GM21526 (cell line): ENCODE data around the gene UGT1A5.
"Not testable (repeated sequence)": the region's sequence is repeated elsewhere in the genome, so short reads cannot be mapped to it uniquely, and the experiment has no call there.

Source experiments
- ATAC-seq: cut with Tn5 transposase; IDR thresholded peaks from one replicate; pipeline ENCODE4 v1.9.1; 2021; ENCODE audit warnings: moderate library complexity; ENCODE audit not compliant: unreplicated experiment, low FRiP score

UGT1A5 gene

DNA sequence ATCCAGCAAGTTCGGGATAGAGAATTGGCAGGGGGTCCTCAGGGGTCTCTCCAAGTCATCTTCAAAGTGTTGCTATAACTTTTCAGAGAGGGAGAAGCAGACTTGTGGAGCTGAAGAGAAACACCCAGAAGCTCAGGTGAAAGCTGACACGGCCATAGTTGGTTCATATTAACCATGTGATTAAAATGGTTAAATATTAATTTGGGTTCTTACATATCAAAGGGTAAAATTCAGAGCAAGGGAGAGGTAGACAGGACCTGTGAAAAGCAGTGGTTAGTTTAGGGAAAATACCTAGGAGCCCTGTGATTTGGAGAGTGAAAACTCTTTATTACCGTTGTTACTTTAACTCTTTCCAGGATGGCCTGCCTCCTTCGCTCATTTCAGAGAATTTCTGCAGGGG, 20.1 kb upstream of the UGT1A5 start, which contains the start of gene UGT1A6:
Gene UGT1A6 (plus strand): TSS at position 243 of the 400 bp plus-strand sequence. CDS start 115 bp downstream, at position 358.
- ATAC-seq: no peak

DNA sequence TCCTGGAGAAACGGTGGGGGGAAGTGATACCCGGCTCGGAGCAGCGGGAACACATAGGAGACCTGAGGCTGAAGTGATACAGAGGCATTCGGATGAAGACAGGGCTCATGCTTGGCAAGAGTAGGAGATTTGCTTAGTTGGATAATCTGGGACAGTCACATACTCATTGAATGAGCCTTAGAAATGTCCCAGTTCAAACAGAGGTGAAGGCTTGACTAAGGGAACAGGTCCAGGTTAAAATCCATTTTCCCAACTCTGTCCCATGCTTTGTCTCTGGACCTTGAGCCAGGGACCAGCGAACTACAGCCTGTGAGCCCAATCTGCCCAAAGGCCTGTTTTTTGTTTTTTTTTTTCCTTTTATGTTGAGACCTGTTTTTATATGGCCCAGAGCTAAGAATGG, 18.7 kb upstream of the UGT1A5 start:
- no peak for ATAC-seq

- no peak for ATAC-seq
Measured at GRCh38 chr2:233698740-233699139, 14.0 kb upstream of the UGT1A5 start.

GRCh38 chr2:233699424-233700027, 13.2 kb upstream of the UGT1A5 start:
- ATAC-seq: no peak

- ATAC-seq: no peak
Measured at GRCh38 chr2:233700028-233700635, 12.6 kb upstream of the UGT1A5 start.

DNA sequence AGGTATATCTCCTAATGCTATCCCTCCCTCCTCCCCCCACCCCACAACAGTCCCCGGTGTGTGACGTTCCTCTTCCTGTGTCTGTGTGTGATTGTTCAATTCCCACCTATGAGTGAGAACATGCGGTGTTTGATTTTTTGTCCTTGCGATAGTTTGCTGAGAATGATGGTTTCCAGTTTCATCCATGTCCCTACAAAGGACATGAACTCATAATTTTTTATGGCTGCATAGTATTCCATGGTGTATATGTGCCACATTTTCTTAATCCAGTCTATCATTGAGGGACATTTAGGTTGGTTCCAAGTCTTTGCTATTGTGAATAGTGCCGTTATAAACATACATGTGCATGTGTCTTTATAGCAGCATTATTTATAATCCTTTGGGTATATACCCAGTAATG, 11.9 kb upstream of the UGT1A5 start:
- not testable (repeated sequence) for ATAC-seq

GRCh38 chr2:233702238-233702637, 10.5 kb upstream of the UGT1A5 start:
- no peak for ATAC-seq

- no peak for ATAC-seq
Measured at GRCh38 chr2:233705911-233706506, 6.7 kb upstream of the UGT1A5 start.

DNA sequence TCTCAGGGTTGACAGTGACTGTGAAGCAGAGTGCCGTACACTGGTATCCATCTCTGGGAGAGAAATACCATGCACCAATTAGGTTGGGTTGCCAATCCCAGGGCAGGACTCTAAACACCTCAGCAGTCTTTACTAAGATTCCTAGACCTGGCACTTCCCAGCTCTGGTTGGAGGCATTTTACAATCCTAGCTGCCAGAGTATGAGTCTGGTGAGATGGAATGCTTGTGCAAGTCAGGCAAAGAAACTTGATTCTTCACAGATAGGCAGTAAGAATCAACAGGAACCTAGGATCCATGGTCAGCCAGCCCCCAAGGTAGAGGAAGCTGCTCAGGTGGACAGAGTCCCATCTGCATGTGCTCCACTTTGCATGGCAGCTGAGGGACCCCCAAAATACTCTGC, 6.0 kb upstream of the UGT1A5 start:
- no peak for ATAC-seq

DNA sequence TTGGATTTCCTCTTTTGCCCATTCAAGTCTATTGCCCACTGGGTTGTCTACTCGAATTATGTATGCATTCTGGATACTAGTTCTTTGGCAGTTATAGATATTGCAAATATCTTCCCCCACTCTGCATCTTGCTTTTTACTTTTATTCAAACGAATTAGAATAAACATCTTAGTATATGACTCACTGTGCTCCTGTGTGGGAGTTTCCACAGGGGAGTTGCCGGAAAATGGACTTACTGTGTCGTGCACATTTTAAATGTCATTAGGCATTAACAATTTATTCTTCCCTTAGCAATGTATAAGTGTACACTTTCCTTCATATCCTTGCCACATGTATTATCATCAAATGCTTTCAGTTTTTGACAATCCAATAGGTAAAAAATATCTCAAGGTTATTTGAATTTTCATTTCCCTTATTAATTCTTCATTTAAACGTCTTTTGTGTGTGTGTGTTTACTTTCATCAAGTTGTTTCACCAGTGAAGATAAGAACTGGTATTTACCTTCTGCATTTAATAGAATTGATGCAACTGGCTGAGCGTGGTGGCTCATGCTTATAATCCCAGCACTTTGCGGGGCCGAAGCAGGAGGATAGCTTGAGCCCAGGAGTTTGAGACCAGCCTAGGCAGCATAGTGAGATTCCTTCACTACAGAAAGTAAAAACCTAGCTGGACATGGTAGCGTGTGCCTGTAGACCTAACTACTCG, 4.6 kb upstream of the UGT1A5 start:
- no peak for ATAC-seq

DNA sequence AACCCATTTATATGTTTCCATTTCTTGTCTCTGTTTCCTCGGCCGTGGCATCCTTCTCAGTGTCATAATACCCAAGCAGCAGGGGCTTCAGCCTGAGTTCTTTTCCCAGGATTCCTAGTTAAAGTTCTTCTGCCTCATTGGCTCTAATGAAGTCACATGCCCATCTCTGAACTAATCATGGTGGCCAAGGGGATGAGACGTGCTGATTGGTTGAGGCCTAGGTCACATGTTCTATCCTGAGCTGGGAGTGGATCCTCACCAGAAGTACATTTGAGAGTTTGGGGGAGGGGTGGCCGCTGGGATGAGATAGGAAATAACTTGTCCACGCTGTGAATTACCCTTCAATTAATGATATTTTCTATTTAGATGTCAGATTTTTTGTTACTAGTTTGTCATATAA, 3.8 kb upstream of the UGT1A5 start:
- no peak for ATAC-seq

DNA sequence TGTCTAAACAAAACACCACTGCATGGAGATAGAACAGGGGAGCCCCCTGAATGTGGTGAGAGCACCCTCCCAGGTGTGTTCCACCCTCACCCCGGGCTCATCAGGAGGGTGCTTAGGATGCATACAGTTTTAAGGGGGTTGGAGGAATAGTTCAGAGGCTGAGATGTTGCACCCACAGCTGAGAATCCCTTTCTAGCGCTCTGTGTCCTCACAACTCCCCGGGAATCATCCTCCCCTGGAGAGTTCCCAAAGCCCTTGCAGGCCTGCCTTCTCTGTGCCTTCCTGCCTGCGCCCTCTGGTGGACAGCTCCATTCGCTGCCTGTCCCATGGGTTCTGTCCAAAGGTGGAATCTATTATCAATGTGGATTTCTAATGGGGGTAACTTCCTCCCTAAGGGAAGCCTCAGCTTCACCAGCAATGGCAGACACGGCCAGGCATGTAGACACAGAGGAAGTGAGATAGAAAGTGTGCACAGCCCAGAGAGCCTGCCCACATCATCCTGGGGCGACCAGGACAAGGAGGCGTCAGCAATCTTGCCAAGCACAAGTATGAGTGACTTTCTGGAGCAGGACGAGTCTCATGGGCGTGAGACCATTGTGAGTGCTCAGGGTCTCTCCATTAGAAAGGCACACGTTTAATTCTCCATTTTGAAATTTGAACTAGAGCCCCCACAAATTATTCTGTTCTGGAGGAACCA, 1.2 kb upstream of the UGT1A5 start:
- ATAC-seq: no peak

GRCh38 chr2:233713262-233713615, 532 bp downstream of the UGT1A5 start:
- no peak for ATAC-seq

DNA sequence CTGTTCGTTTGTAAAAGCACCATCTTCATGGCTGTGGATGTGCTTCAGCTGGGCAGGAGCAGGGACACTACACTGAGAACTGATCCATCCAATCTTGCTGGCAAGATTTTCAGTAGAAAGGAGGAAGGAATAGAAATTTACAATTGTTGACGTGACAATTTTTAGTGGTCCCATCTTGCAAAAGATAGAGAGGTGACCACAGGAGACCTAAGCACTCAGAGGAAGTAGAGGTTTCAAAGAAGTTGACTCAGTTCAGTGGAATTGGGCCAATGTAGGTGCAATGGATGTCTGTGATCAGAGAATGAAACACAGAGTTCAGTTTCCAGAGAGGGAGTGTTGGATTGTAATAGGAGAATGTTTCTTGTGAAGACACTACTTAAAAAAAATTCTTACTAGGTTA, 1.4 kb downstream of the UGT1A5 start:
- no peak for ATAC-seq

- no peak for ATAC-seq
Measured at GRCh38 chr2:233718552-233718951, 5.8 kb downstream of the UGT1A5 start, which contains the start of gene UGT1A4. TSS of gene UGT1A4 (plus strand) at chr2:233718736. CDS start at chr2:233718821, 85 bp downstream.

DNA sequence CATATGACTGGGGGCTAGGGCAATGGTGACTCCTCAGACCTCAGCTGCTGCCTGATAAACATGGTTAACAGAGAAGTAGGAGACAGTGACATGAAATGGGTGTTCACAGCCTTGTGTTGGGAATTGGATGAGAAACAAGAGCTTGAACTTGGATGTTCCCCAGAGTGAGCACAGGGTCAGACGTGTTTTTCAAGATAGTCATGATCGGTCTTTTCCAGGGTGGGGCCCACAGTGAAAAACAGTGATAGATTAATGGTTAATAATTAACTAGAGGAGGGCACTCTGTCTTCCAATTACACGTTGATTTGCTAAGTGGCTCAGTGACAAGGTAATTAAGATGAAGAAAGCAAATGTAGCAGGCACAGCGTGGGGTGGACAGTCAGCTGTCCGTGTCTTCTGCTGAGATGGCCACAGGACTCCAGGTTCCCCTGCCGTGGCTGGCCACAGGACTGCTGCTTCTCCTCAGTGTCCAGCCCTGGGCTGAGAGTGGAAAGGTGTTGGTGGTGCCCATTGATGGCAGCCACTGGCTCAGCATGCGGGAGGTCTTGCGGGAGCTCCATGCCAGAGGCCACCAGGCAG, 16.1 kb downstream of the UGT1A5 start, which contains the start of gene UGT1A3:
Gene UGT1A3 (plus strand): TSS at position 320 of the 579 bp plus-strand sequence. CDS start 85 bp downstream, at position 405.
- ATAC-seq: no peak

GRCh38 chr2:233736868-233737653, 24.4 kb downstream of the UGT1A5 start:
- ATAC-seq: not testable (repeated sequence)

DNA sequence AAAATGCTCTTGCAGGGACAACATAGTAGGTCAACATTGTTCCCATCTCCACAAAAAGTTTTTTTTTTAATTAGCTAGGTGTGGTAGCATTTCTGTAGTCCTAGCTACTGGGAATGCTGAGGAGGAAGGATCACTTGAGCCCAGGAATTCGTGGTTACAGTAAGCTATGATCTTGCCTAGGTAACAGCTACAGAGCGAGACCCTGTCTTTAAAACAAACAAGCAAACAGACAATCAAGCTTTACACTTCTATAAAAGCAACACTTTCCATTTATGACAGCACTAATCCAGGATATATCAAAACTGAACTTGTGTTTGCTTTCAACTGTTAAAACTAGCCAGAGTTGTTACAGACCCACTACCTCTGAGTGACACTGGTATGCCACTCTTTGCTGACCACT, 28.2 kb downstream of the UGT1A5 start:
- no peak for ATAC-seq

GRCh38 chr2:233743464-233744259, 31.0 kb downstream of the UGT1A5 start:
- ATAC-seq: no peak
